RWPE1 (cell line): ENCODE results near the gene CUX1.

ENCODE experiments used
- CTCF ChIA-PET: fragments of 350-600 bp; sonication (Branson Sonifier 250); formaldehyde crosslinking; extraction: SDS; loops from one replicate; lab custom pipeline; 2021; lab: Yijun Ruan, JAX
- POLR2A ChIA-PET: fragments of 400-600 bp; formaldehyde crosslinking; extraction: SDS; loops from one replicate; lab custom pipeline; 2020; ENCODE audit warnings: antibody characterized with exemption; ENCODE audit not compliant: low non-redundant PET; lab: Yijun Ruan, JAX
- DNase-seq: peaks from one replicate; pipeline ENCODE4 v3.0.0; 2012; ENCODE audit warnings: low spot score
- H3K27ac ChIP-seq: fragments of 450-650 bp; 2 replicates; pipeline ENCODE4 v1.5.1; 2017
- TF ChIP-seq, protein P1 (sequence below): fragments of 450-650 bp; conservative IDR thresholded peaks from 2 replicates; pipeline ENCODE4 v1.5.1; 2017; ENCODE audit warnings: low read depth, mild to moderate bottlenecking

Gene CUX1

DNA sequence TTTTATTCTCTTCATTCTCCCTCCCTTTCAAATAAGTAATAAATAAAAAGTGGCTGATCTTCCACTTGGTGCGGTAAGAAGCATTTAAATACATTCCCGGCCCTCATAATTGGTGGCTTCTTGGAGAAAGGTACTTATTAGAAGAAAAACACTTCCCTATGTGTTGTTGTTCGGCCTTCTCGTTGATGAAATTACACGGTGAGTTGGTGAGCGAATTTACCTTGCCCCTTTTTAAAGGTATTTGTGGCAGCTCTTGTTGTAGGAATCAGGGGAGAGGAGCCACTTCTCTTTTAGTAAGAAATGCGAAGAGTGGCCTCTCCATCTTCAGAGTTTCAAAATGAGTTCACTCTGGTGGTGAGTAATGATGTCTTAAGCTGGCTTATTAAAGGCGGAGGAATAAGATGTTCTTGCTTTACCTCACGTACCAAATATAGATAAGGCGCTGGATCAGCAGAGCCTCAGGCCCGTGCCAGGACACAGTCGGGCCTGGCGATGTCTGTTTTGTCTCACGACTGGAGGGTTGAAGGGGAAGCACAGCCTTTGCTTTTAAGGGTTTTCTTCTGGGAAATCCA is 135.9 kb downstream of the CUX1 start:
- peak; percentile 27 for DNase-seq
- CTCF ChIA-PET, result interaction anchor here (0.6 kb wide), 1 partner anchor 27 kb away, joined by 4 read pairs; no protein-coding TSS in a partner anchor
- POLR2A ChIA-PET, result no interaction called here
- TF ChIP-seq, protein P1, sequence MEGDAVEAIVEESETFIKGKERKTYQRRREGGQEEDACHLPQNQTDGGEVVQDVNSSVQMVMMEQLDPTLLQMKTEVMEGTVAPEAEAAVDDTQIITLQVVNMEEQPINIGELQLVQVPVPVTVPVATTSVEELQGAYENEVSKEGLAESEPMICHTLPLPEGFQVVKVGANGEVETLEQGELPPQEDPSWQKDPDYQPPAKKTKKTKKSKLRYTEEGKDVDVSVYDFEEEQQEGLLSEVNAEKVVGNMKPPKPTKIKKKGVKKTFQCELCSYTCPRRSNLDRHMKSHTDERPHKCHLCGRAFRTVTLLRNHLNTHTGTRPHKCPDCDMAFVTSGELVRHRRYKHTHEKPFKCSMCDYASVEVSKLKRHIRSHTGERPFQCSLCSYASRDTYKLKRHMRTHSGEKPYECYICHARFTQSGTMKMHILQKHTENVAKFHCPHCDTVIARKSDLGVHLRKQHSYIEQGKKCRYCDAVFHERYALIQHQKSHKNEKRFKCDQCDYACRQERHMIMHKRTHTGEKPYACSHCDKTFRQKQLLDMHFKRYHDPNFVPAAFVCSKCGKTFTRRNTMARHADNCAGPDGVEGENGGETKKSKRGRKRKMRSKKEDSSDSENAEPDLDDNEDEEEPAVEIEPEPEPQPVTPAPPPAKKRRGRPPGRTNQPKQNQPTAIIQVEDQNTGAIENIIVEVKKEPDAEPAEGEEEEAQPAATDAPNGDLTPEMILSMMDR, result no peak
- peak overlapping the region; percentile 59 for H3K27ac ChIP-seq

- ChIA-PET CTCF (no interaction called here), POLR2A (no interaction called here)
Measured at GRCh38 chr7:101954499-101954898, 137.1 kb downstream of the CUX1 start.

DNA sequence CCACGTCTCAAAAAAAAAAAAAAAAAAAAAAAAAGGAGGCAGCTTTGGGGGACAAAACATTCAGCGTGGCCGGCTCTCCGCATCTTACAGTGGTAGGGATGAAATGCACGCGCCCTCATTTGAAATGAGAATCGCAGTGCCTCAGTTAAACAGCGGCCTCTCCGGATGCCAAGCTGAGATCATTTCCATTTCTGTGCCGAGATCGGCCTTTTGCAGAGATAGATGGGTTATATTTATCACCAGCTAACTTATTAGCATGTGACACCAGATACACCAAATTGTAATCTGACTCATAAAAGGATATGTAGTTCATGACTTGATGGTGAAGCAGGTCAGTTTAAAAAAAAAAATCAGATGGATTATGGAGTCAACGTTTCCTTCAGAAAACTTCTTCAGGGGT is 138.7 kb downstream of the CUX1 start:
- DNase-seq, result no peak
- H3K27ac ChIP-seq, result no peak overlapping the region
- TF ChIP-seq, protein P1, result no peak
- ChIA-PET CTCF (no interaction called here), POLR2A (no interaction called here)

More at GRCh38 chr7:101954499-101954898, 137.1 kb downstream of the CUX1 start:
- DNase-seq, result no peak
- TF ChIP-seq, protein P1, result no peak
- peak overlapping the region; percentile 59 for H3K27ac ChIP-seq

DNA sequence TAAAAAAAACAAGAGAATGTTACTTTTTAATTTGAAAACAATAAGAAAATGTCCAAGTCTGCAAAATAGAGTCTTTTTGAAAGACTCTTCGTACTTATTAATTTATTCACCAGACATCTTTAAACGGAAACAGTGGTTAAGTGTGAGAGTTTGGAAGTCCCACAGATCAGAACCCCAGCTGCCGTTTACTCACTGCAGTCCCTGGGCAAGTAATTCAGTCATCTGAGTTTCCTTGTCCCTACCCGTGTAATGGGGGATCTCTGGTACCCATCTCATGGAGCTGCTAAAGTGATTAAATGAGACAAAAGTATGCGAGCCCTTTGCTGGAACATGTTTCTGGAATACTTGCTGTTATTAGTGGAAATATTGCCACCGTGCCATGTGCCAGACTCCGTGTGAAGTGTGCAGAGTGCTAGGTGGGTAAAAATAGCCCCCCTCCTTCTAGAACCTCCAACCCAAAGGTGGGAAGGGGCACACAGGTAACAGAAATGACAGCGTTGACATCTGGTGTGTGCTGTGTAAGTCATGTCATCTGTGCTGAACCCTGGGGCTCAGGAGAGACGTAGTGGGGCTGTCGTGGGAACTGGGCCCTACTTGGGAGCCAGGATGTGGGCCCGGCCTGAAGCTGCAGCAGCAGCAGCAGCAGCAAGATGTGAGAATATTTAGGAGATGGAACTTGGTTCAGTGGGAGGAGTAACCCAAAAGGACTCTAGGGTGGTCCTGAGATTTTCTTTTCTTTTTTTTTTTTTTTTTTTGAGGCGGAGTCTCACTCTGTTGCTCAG is 140.5 kb downstream of the CUX1 start:
- TF ChIP-seq, protein P1, result no peak
- DNase-seq, result no peak
- POLR2A ChIA-PET, result interaction anchor here (0.6 kb wide), 2 partner anchors 94 to 119 kb away, joined by 3 to 5 read pairs; no protein-coding TSS in a partner anchor
- peak overlapping the region; percentile 27; the same call in 1 of the 2 replicates for H3K27ac ChIP-seq
- CTCF ChIA-PET, result interaction anchor here (0.6 kb wide), 1 partner anchor 37 kb away, joined by 3 read pairs; no protein-coding TSS in a partner anchor

DNA sequence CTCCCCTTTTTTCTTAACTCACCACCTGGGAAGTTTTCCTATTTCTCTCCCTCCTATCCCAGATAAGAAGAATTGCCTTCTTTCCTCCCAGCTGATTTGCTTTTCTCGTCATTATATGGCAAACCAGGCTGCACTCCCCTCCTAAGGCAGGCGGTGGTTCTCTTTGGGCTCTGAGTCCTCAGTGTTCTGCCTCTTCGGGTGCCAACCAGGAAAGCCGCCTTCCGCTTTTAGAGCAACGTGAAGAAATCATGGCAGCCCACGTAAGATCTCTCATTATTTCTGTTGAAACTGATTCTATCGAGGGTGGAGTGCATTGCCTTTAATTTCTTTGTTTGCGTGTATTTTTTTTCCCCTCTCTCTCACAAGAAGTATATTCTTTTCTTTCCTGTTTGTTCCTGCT is 141.9 kb downstream of the CUX1 start:
- H3K27ac ChIP-seq, result peak overlapping the region; percentile 27
- DNase-seq, result no peak
- ChIA-PET POLR2A (no interaction called here), CTCF (interaction anchor here (0.7 kb wide), 1 partner anchor 12 kb away, joined by 5 read pairs; no protein-coding TSS in a partner anchor)
- TF ChIP-seq, protein P1, result no peak

GRCh38 chr7:101959829-101960228 is 142.4 kb downstream of the CUX1 start:
- no peak overlapping the region for H3K27ac ChIP-seq
- CTCF ChIA-PET, result interaction anchor here (0.7 kb wide), 1 partner anchor 13 kb away, joined by 5 read pairs; no protein-coding TSS in a partner anchor
- POLR2A ChIA-PET, result no interaction called here
- no peak for DNase-seq
- TF ChIP-seq, protein P1, result no peak
